HG03565 (cell line): ENCODE results near the gene IMP3.

Experiments used
- ATAC-seq: cut with Tn5 transposase; IDR thresholded peaks from one replicate; pipeline ENCODE4 v1.9.1; 2021; ENCODE audit warnings: mild to moderate bottlenecking, moderate library complexity; ENCODE audit not compliant: unreplicated experiment

IMP3 gene

GRCh38 chr15:75673426-75674235, 33.6 kb upstream of the IMP3 start:
- ATAC-seq: no peak

DNA sequence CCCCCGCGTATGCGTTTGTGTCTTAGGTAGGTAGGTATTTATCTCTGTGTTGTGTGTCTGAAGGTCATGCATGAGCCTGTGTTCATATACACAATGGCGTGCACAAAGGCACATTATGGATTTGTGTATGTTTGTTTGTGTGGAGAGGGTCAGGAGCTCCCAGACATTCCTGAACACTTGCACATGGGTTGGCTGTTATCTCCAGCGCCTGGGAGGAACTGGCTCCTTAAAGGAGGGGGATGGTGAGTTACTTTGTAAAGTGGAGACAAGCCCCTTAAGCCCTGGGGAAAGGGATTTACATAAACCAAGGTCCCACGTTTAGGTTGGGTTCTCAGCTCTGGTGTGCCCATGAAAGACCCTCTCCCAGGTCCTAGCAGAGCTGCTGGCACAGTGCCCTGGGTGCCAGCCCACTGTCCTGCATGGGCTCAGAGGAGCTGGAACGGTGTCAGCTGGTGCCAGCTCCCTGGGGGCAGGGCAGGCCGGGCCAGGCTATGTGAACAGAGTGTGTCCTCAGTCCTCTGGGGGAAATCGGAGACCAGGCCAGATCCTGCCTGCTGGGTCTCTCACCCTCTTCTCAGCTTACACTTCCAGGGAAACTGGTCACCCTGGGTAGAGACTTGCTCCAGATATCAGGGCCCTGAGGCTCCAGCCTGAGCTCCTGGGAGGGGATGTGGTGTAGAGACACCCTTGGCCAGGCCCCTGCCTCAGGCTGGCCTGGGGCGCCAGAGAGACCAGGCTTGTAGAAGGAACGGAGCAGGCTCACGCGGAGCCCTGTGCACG, 32.8 kb upstream of the IMP3 start:
- ATAC-seq: no peak

GRCh38 chr15:75671730-75672602, 31.9 kb upstream of the IMP3 start:
- no peak for ATAC-seq

DNA sequence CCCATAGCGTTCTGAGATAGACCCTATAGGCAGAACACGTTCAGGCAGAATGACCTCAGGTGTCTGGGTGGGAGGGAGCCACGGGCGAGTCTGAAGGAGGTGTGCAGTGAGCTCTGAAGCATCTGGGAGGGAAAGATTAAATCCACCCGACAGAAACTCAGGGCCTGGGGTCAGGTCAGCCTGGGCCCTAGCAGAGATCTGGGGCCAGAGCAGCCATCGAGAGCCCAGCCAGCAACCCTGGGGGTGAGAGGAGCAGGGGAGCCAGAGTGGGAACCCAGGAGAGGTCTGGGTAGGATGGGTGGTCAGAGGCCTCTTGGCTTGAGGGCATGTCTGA, 29.8 kb upstream of the IMP3 start:
- no peak for ATAC-seq

DNA sequence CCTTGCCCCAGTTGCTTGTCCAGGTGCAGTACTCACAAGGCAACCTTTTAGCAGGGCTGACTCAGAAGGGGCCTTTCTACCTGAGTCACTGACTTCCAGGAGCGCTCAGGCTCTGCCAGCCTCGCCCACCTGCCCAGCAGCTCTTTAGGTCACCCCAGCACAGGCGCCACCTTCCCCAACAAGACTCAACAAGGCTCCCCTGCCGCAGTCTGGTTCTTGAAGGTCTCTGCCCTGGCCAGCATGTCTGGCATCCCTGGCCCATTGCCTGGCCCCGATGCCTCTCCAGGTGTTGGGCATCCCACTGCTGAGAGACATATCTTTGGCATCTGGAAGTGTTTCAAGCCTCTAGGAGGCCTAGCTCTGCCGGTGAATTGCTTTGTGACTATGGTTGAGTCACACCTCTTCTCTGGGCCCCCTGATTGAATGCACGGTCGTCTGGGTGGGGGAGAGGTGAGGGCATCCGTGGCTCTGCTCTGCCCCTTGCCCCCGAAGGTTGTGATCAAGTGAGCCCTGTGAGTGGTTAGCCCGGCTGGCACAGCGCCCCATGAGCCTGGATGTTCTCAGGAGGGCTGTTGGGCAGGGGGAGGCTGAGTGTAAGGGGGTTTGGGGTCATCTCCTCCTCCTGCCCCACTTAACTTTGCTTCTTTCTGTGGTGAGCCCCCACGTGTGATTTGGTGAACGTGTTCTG, 29.3 kb upstream of the IMP3 start:
- ATAC-seq: no peak

GRCh38 chr15:75666823-75667501, 26.9 kb upstream of the IMP3 start:
- no peak for ATAC-seq

- ATAC-seq: no peak
Measured at GRCh38 chr15:75663931-75664421, 24.0 kb upstream of the IMP3 start.

DNA sequence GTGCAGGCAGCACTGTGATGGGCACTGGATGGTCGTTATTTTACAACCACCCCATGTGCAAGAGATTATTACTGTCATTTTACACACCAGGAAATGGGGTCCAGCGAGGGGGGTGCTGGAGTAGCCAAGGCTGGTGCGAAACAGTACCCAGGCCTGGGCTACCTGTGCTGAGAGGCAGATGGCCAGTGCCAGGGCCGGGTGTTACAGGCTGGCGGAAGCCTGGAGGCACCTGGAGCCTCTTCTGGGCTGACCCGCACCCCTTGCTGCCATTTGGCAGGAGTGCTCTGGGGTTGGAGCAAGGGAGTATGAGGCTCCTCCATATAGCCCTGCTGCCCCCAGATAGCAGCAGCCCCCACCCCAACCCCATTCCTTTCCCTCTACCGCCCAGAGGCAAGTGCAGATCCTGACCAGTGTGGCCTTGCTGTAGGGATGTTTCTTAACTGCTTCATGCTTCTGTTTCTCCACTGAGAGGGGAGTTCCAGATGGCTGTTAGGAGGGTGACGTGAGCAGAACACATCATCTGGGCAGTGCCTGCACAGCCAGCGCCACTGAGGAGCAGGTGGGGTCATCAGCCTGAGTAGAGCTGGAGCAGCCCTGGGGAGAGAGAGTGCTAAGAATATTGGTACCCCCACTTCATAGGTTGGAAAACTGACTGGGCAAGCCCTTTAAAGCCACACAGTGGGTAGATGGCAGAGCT, 22.9 kb upstream of the IMP3 start:
- ATAC-seq: no peak

- ATAC-seq: no peak
Measured at GRCh38 chr15:75661756-75662140, 21.7 kb upstream of the IMP3 start.

- ATAC-seq: no peak
Measured at GRCh38 chr15:75661100-75661755, 21.2 kb upstream of the IMP3 start.

DNA sequence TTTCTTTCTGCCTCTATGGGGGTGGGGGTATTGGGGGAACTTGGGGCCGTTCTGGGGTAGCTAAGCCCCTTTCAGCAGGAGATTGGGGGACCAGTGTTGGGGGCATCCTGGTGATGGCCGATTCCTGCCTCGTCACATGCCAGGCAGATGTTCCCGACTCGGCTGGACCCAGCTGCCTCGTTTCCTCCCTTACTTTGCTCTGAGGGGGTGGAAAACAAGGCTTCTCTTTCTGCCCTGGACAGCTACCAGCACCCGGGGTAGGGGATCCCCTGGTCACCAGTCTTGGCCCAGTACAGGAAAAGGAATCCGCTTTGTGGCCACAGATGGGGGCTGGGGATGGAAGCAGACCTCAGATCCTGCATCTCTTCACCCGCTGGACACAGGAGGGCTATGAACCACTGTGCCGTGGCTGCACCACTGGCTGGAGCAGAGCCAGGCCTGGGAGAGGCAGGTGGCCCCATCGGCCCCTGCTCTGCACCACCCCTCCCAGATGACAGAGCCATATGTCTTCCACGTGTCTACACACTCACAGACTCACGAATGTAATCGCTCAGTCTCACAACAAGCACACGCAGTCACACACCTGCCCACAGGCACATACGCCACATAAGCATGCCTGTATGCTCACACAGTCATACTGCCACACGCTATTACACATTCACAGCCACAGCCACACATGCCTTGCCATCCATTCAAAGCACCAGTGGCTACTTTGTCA, 20.1 kb upstream of the IMP3 start:
- ATAC-seq: no peak

DNA sequence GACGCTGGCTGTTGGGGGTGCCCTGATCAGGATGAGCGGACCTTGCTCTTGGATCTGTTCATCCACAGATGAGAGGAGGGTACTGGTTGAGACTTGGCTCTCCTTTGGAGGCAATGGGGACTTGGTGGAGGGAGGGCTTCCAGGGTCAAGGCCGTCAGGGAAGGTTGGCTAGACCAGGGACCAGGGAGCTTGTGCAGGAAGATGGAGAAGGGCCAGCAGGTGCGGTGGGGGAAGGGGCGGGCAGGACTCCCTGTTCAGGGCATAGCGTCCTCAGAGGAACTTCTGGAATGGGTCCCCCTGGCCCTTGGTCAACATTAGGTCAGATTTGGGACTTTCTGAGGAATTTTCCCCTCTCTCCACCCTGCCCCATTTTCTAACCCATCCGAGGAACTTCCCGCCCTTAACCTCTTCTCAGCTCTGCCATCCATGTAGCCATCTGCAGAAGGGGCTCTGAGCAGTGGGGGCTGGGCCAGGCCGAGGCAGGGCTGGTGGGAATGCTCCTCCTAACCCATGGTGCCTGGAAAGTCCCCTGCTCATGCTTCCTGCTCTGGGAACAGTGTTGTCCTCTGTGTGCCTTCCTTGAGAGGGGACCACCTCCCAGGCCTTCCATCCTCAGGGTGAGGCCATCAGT, 19.2 kb upstream of the IMP3 start:
- ATAC-seq: no peak

GRCh38 chr15:75656813-75657212, 16.8 kb upstream of the IMP3 start:
- ATAC-seq: no peak

DNA sequence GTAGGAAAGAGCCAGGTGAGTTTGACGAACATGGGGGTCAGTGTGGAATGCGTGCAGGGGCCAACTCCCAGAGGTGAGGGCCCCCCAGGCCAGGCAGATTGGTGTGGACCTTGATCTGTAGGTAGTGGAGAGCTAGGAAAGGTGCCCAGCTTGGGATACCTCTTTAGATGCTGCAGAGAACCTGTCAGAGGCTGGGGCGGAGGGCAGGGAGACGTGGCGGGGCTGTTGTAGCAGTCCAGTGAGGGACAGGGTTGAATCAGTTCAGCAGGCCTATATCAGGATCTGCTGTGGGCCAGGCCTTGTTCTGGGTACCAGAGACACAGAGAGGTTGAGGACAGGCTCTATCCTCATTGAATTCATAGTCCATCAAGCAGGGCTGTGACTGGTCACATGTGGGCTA, 16.3 kb upstream of the IMP3 start:
- no peak for ATAC-seq

DNA sequence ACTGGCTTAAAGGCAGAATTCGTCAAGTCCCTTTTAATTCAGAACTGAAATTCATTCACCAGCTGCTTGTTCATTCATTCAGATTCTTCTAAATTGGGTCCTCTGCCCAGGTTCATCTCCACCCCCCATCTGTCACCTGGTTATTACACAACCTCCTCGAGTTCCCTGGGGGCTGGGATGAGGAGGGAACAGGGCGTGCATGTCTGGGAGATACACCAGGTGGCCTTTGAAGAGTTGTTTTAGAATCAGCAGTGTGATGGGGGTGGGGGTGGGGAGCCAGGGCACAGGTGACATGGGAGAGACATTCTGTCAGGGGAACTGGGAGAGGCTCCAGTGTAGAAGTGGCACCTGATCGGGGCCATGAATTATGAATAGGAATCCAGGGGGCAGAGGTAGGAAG, 15.9 kb upstream of the IMP3 start:
- ATAC-seq: no peak

DNA sequence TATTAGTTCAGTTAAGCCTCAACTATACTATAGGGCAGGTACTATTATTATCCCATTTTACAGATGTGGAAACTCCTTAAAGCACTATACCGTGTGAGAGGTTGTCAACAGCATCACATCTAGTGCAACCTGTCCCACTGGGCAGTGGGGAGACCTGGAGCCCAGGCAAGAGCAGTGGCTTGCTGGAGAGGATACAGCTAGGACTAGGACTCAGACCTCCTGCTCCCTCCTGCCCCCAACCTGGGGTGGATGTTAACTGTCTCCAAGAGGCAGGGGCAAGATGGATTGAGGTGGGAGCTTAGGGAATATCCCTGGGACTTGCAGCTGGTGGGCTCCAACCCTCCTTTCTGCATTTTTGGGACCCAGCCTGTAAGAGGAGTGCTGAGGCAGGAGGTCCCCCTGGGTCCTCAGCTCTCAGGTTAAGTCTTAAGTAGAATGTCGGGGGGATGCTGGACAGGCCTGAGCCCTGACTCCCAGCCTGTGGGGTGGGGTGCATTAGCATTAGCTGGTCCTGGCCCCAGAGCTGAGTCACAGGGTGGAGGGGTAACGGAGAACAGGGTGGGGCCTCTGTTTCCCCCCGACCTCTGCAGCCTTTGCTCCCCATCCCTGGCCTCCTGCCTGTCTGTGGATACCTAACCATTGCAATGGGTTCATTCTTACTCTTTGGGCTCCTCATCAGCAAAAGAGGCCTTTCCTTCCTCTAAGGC, 14.3 kb upstream of the IMP3 start:
- no peak for ATAC-seq

DNA sequence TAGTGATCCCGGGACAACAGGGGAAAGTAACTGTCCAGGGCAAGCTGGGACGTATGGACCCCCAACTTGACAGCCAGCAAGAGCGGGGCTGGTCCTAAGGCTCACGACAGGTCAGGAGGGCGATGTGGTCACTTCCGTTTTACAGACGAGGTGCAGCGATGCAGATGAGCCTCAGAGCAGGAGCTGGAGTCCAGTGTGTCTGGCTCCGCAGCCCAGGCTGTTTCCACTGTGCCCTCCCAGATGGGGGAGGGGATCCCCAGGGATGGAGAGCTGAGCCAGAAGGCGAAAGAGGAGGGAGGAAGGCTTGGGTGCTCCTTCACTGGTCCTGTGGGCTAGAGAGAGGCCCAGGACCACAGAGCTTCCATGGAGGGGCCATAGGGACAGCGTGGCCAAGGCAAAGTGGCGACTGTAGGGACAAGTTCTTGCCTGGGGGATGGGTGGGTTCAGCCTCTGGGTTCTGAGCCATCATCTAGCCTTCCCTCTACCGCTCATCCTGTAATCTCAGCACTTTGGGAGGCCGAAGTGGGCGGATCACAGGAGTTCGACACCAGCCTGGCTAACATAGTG, 13.4 kb upstream of the IMP3 start:
- no peak for ATAC-seq
